ENCODE data around the gene PRIMA1.

Gene PRIMA1

GRCh38 chr14:93708800-93709199, 79.5 kb downstream of the PRIMA1 start:
- DNase-seq, result no peak

- DNase-seq, result no peak
Measured at GRCh38 chr14:93708311-93708734, 80.0 kb downstream of the PRIMA1 start.

GRCh38 chr14:93707475-93707874, 80.8 kb downstream of the PRIMA1 start:
- no peak for DNase-seq

GRCh38 chr14:93706360-93706955, 81.8 kb downstream of the PRIMA1 start:
- no peak for DNase-seq

- DNase-seq, result no peak
Measured at GRCh38 chr14:93705513-93706156, 82.7 kb downstream of the PRIMA1 start.

GRCh38 chr14:93703941-93704340, 84.3 kb downstream of the PRIMA1 start:
- DNase-seq, result no peak

GRCh38 chr14:93702946-93703345, 85.3 kb downstream of the PRIMA1 start:
- no peak for DNase-seq

- DNase-seq, result no peak
Measured at GRCh38 chr14:93701562-93701961, 86.7 kb downstream of the PRIMA1 start.

- DNase-seq, result no peak
Measured at GRCh38 chr14:93700928-93701327, 87.4 kb downstream of the PRIMA1 start.

GRCh38 chr14:93693914-93694313, 94.4 kb downstream of the PRIMA1 start:
- no peak for DNase-seq

GRCh38 chr14:93691042-93691780, 97.1 kb downstream of the PRIMA1 start:
- DNase-seq, result no peak

- no peak for DNase-seq
Measured at GRCh38 chr14:93690146-93690545, 98.1 kb downstream of the PRIMA1 start.

- no peak for DNase-seq
Measured at GRCh38 chr14:93688820-93689219, 99.5 kb downstream of the PRIMA1 start.

GRCh38 chr14:93688239-93688666, 100.0 kb downstream of the PRIMA1 start:
- DNase-seq, result no peak

- DNase-seq, result no peak
Measured at GRCh38 chr14:93686268-93686667, 102.0 kb downstream of the PRIMA1 start.

- no peak for DNase-seq
Measured at GRCh38 chr14:93685121-93685895, 103.0 kb downstream of the PRIMA1 start.

GRCh38 chr14:93683226-93683625, 105.1 kb downstream of the PRIMA1 start:
- DNase-seq, result no peak

- DNase-seq, result no peak
Measured at GRCh38 chr14:93682459-93682858, 105.8 kb downstream of the PRIMA1 start.

GRCh38 chr14:93676416-93676958, 111.8 kb downstream of the PRIMA1 start:
- DNase-seq, result no peak

GRCh38 chr14:93675651-93676050, 112.6 kb downstream of the PRIMA1 start:
- no peak for DNase-seq

- no peak for DNase-seq
Measured at GRCh38 chr14:93674343-93674742, 113.9 kb downstream of the PRIMA1 start.

- DNase-seq, result no peak
Measured at GRCh38 chr14:93669632-93670031, 118.7 kb downstream of the PRIMA1 start.

Data from cortex of kidney (tissue), 1 donor.